ENCODE results near the gene SOX6.

GRCh38 chr11:16358726-16359125, 2.4 kb upstream of the SOX6 start:
- TF ChIP-seq, protein P1, sequence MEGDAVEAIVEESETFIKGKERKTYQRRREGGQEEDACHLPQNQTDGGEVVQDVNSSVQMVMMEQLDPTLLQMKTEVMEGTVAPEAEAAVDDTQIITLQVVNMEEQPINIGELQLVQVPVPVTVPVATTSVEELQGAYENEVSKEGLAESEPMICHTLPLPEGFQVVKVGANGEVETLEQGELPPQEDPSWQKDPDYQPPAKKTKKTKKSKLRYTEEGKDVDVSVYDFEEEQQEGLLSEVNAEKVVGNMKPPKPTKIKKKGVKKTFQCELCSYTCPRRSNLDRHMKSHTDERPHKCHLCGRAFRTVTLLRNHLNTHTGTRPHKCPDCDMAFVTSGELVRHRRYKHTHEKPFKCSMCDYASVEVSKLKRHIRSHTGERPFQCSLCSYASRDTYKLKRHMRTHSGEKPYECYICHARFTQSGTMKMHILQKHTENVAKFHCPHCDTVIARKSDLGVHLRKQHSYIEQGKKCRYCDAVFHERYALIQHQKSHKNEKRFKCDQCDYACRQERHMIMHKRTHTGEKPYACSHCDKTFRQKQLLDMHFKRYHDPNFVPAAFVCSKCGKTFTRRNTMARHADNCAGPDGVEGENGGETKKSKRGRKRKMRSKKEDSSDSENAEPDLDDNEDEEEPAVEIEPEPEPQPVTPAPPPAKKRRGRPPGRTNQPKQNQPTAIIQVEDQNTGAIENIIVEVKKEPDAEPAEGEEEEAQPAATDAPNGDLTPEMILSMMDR (conservative IDR thresholded peaks at IDR 0.05 in 1 of 2, IDR thresholded peaks at IDR 0.05 in 1 of 2; ENCODE audit: extremely low read depth in 1 of 2, insufficient read depth in 1 of 2, low read depth in 1 of 2, low read length in 2 of 2): no peak
- no peak for TF ChIP-seq EZH2 (IDR thresholded peaks at IDR 0.05; ENCODE audit: borderline replicate concordance, low read length)

All from mammary epithelial cell (primary cell).